ENCODE data around the gene TRPV4. TPM values are rescaled to one million over a fixed set of nuclear protein-coding genes. Genes with fewer than 3 reads are reported as not detected.
A peak's percentile ranks its signal among the peaks of the same experiment; 100 is the strongest.

Gene TRPV4
- total and polyA plus RNA-seq, 2 experiments from 2014 or later = 0.66 to 1.1 TPM

- no peak overlapping the region for H3K27ac ChIP-seq (ENCODE audit: low read depth)
- peak; percentile 62 for ATAC-seq
- peaks cover 13% of the 10 kb centered on the region for H3K4me1 ChIP-seq (ENCODE audit: insufficient read depth)
Measured at GRCh38 chr12:109739747-109740693, 93.2 kb downstream of the TRPV4 start.

More at GRCh38 chr12:109739747-109740693, 93.2 kb downstream of the TRPV4 start:
- H3K4me3 Mint-ChIP-seq = no peak overlapping the region
- Histone ChIP-seq H3K4me3 (no peak overlapping the region), H3K4me2 (no peak overlapping the region), H2AFZ (0 out of 2 replicates have a peak overlapping the region, but pooled peaks have one; percentile 47), H3K36me3 (ENCODE audit: insufficient read depth) (no peaks in the 10 kb centered on the region), H4K20me1 (replicated peaks; ENCODE audit: insufficient read depth) (peaks cover 6% of the 10 kb centered on the region), H3F3A (replicated peaks; ENCODE audit: low read depth) (no peaks in the 10 kb centered on the region), H3K27me3 (ENCODE audit: insufficient read depth) (no peaks in the 10 kb centered on the region), H3K79me2 (replicated peaks; ENCODE audit: insufficient read depth) (no peaks in the 10 kb centered on the region), H3K9me2 (ENCODE audit: insufficient read depth) (no peaks in the 10 kb centered on the region)
- no peaks in the 10 kb centered on the region for H3K36me3 Mint-ChIP-seq (ENCODE audit: low read depth)
- H3K27me3 Mint-ChIP-seq (ENCODE audit: insufficient read depth, low read depth, poor library complexity) = peaks cover 22% of the 10 kb centered on the region
- peaks cover 39% of the 10 kb centered on the region for H3K4me1 Mint-ChIP-seq
- no peaks in the 10 kb centered on the region for H3K9me3 Mint-ChIP-seq
- H3K27ac Mint-ChIP-seq = no peak overlapping the region
- DNase-seq (ENCODE audit: low spot score) = peak; percentile 77
- TF ChIP-seq REST (IDR thresholded peaks at IDR 0.05; ENCODE audit: unreplicated experiment) (peak; percentile 11), POLR2AphosphoS5 (IDR thresholded peaks at IDR 0.05; ENCODE audit: low read depth) (no peak), CTCF (conservative IDR thresholded peaks at IDR 0.05; ENCODE audit: low read depth in 2 of 2) (peak; percentile 74 to 85)

Measured in GM23338 (cell line).